DND-41 (cell line): ENCODE measurements around the gene TMEFF1.

Experiments used
- ATAC-seq: fragments of 200-7000 bp; cut with Tn5 transposase; 3 replicates; pipeline ENCODE4 v1.9.1; 2021; ENCODE audit warnings: low read depth; ENCODE audit not compliant: insufficient read depth
- DNase-seq: peaks from one replicate; pipeline ENCODE4 v3.0.0-alpha.2; 2020
- H2AFZ ChIP-seq: 2 replicates; pipeline ENCODE4 v1.6.0; 2012; ENCODE audit warnings: low read depth, low read length
- H3K27ac ChIP-seq: 2 replicates; pipeline ENCODE4 v1.5.1; 2012; ENCODE audit warnings: low read length, inconsistent platforms
- H3K27me3 ChIP-seq: fragments of 200-600 bp; sonication (generic); 2 replicates; pipeline ENCODE4 v1.6.0; 2012; ENCODE audit warnings: low read length, mild to moderate bottlenecking, inconsistent platforms; ENCODE audit not compliant: insufficient read depth, poor library complexity
- H3K36me3 ChIP-seq: 2 replicates; pipeline ENCODE4 v1.5.1; 2012; ENCODE audit warnings: low read length, inconsistent platforms; ENCODE audit not compliant: insufficient read depth
- H3K4me1 ChIP-seq: 2 replicates; pipeline ENCODE4 v1.5.1; 2012; ENCODE audit warnings: mild to moderate bottlenecking, low read length; ENCODE audit not compliant: insufficient read depth
- H3K4me2 ChIP-seq: 2 replicates; pipeline ENCODE4 v1.6.0; 2012; ENCODE audit warnings: mild to moderate bottlenecking, moderate library complexity, low read length, inconsistent platforms; ENCODE audit not compliant: insufficient read depth
- H3K4me3 ChIP-seq, 2 experiments: fragments of 200-600 bp in 1 of 2; shearing (Covaris generic) in 1 of 2; 2 replicates each; pipeline ENCODE4 v1.5.1; 2012 to 2016; ENCODE audit warnings: inconsistent platforms in 2 of 2, low read length in 2 of 2, mild to moderate bottlenecking in 2 of 2, low read depth in 1 of 2, moderate library complexity in 1 of 2
- H3K79me2 ChIP-seq: 2 replicates; pipeline ENCODE4 v1.6.0; 2012; ENCODE audit warnings: low read length, inconsistent platforms; ENCODE audit not compliant: insufficient read depth
- H3K9ac ChIP-seq: 2 replicates; pipeline ENCODE4 v1.6.0; 2012; ENCODE audit warnings: low read depth, mild to moderate bottlenecking, inconsistent platforms, low read length, moderate library complexity
- H3K9me3 ChIP-seq: 2 replicates; pipeline ENCODE4 v1.5.1; 2012; ENCODE audit warnings: low read length, moderate library complexity, mild to moderate bottlenecking, inconsistent platforms; ENCODE audit not compliant: insufficient read depth, severe bottlenecking
- H4K20me1 ChIP-seq: 2 replicates; pipeline ENCODE4 v1.6.0; 2012; ENCODE audit warnings: low read length; ENCODE audit not compliant: insufficient read depth
- EZH2 ChIP-seq: IDR thresholded peaks from 3 replicates; pipeline ENCODE4 v1.6.1; 2012; ENCODE audit warnings: borderline replicate concordance, low read depth, mild to moderate bottlenecking, moderate library complexity, low read length, inconsistent platforms; ENCODE audit not compliant: severe bottlenecking
- TF ChIP-seq, protein P1 (sequence below): IDR thresholded peaks from 2 replicates; pipeline ENCODE4 v1.5.1; 2012; ENCODE audit warnings: borderline replicate concordance, low read length, moderate library complexity, mild to moderate bottlenecking; ENCODE audit not compliant: poor library complexity, severe bottlenecking; ENCODE audit errors: extremely low read depth

TMEFF1 gene

DNA sequence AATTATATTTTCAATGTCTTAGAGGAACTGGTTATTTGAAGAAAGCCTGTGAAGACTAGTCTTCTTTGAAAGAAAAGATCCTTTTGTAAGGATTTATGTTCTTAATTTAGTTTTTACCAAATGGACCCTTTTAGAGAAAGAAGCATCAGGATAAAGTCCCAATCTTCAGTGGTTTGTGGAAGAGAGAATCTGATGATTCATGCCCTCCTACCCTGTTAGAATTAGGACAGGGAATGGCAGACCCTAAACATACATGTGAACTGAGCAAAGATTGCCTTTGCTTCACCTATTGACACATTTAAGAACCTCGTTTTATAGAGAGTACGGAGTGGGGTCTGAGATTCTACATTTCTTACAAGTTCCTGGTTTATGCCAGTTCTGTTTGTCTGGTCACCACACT is 20.1 kb upstream of the TMEFF1 start:
- Histone ChIP-seq H3K36me3 (no peaks in the 10 kb centered on the region), H3K4me1 (no peaks in the 10 kb centered on the region), H3K9ac (no peak overlapping the region), H3K9me3 (no peaks in the 10 kb centered on the region), H2AFZ (no peak overlapping the region), H3K27ac (no peak overlapping the region), H3K79me2 (no peaks in the 10 kb centered on the region), H3K4me2 (no peak overlapping the region), H3K4me3 (no peak overlapping the region), H4K20me1 (no peaks in the 10 kb centered on the region), H3K27me3 (no peaks in the 10 kb centered on the region)
- TF ChIP-seq, protein P1, sequence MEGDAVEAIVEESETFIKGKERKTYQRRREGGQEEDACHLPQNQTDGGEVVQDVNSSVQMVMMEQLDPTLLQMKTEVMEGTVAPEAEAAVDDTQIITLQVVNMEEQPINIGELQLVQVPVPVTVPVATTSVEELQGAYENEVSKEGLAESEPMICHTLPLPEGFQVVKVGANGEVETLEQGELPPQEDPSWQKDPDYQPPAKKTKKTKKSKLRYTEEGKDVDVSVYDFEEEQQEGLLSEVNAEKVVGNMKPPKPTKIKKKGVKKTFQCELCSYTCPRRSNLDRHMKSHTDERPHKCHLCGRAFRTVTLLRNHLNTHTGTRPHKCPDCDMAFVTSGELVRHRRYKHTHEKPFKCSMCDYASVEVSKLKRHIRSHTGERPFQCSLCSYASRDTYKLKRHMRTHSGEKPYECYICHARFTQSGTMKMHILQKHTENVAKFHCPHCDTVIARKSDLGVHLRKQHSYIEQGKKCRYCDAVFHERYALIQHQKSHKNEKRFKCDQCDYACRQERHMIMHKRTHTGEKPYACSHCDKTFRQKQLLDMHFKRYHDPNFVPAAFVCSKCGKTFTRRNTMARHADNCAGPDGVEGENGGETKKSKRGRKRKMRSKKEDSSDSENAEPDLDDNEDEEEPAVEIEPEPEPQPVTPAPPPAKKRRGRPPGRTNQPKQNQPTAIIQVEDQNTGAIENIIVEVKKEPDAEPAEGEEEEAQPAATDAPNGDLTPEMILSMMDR = no peak
- no peak for TF ChIP-seq EZH2
- DNase-seq (no peak), ATAC-seq (no peak)

DNA sequence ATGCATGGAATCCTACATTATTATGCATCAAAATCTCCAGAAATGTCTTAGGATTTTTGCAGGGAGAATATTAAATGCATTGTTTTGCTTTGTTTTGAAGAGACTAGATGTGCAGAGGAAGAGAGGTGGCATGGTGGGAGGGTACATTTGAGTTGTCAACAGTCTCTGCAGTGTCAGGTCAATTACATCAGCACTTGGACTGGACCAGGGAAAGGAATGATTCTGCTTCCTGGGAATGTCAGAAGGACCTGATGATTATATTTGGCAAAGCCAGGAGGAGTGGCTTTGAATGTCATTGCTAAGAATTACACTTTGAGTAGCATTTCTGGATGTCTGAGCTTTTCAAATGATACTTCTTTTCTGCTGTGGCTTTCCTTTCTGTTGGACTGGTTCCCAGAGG is 17.5 kb upstream of the TMEFF1 start:
- H3K9ac ChIP-seq = no peak overlapping the region
- DNase-seq (no peak), ATAC-seq (no peak)
- no peaks in the 10 kb centered on the region for H4K20me1 ChIP-seq
- no peak overlapping the region for H3K4me3 ChIP-seq
- H3K4me1 ChIP-seq = no peaks in the 10 kb centered on the region
- H3K79me2 ChIP-seq = no peaks in the 10 kb centered on the region
- H3K4me2 ChIP-seq = no peak overlapping the region
- H3K36me3 ChIP-seq = no peaks in the 10 kb centered on the region
- no peaks in the 10 kb centered on the region for H3K9me3 ChIP-seq
- TF ChIP-seq, protein P1 = no peak
- no peak for TF ChIP-seq EZH2
- H3K27me3 ChIP-seq = no peaks in the 10 kb centered on the region
- H3K27ac ChIP-seq = no peak overlapping the region
- no peak overlapping the region for H2AFZ ChIP-seq

DNA sequence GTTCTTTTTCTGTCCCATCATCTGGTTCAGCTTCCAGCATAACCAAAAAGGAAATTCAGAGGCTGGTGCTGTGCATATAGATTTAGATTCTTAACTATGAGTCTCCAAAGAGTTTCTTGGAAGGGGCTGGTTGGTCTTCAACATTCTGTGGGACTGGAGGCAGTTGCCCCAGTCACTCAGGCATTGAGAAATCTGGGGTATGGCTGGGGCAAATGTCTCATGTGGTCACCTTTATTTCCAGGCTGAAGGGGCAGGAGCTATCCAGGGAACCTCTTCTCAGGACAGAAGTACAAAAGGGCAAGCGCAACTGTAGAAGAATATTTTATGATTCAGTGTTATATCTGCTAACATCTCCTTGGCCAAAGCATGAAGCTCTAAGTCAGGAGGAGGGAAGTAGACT is 15.4 kb upstream of the TMEFF1 start:
- Histone ChIP-seq H3K4me1 (no peaks in the 10 kb centered on the region), H3K27ac (no peak overlapping the region), H3K27me3 (no peaks in the 10 kb centered on the region), H3K4me2 (no peak overlapping the region), H3K9ac (no peak overlapping the region), H3K4me3 (no peak overlapping the region), H3K79me2 (no peaks in the 10 kb centered on the region), H3K9me3 (no peaks in the 10 kb centered on the region), H2AFZ (no peak overlapping the region), H3K36me3 (no peaks in the 10 kb centered on the region), H4K20me1 (no peaks in the 10 kb centered on the region)
- ATAC-seq (no peak), DNase-seq (no peak)
- no peak for TF ChIP-seq EZH2
- TF ChIP-seq, protein P1 = no peak

- no peak for DNase-seq
These were observed 13.0 kb upstream of the TMEFF1 start for GRCh38 chr9:100459963-100460362.

More at GRCh38 chr9:100459963-100460362, 13.0 kb upstream of the TMEFF1 start:
- Histone ChIP-seq H3K27me3 (no peaks in the 10 kb centered on the region), H3K36me3 (no peaks in the 10 kb centered on the region), H3K9me3 (no peaks in the 10 kb centered on the region), H3K4me3 (no peak overlapping the region), H3K9ac (no peak overlapping the region), H3K79me2 (no peaks in the 10 kb centered on the region), H4K20me1 (no peaks in the 10 kb centered on the region), H3K27ac (no peak overlapping the region), H3K4me1 (no peaks in the 10 kb centered on the region), H2AFZ (no peak overlapping the region), H3K4me2 (no peak overlapping the region)
- TF ChIP-seq, protein P1 = no peak
- no peak for TF ChIP-seq EZH2
- ATAC-seq = no peak
